GM12872 (cell line): ENCODE measurements around the gene TESPA1.

Experiments
- TF ChIP-seq, protein P1 (sequence below): IDR thresholded peaks from 3 replicates; pipeline ENCODE4 v1.5.1; 2011; ENCODE audit warnings: low read depth, mild to moderate bottlenecking, low read length, moderate library complexity; ENCODE audit not compliant: insufficient read depth

The TESPA1 gene

GRCh38 chr12:55002355-55002754 is 17.8 kb upstream of the TESPA1 start:
- TF ChIP-seq, protein P1, sequence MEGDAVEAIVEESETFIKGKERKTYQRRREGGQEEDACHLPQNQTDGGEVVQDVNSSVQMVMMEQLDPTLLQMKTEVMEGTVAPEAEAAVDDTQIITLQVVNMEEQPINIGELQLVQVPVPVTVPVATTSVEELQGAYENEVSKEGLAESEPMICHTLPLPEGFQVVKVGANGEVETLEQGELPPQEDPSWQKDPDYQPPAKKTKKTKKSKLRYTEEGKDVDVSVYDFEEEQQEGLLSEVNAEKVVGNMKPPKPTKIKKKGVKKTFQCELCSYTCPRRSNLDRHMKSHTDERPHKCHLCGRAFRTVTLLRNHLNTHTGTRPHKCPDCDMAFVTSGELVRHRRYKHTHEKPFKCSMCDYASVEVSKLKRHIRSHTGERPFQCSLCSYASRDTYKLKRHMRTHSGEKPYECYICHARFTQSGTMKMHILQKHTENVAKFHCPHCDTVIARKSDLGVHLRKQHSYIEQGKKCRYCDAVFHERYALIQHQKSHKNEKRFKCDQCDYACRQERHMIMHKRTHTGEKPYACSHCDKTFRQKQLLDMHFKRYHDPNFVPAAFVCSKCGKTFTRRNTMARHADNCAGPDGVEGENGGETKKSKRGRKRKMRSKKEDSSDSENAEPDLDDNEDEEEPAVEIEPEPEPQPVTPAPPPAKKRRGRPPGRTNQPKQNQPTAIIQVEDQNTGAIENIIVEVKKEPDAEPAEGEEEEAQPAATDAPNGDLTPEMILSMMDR = no peak

- TF ChIP-seq, protein P1 = no peak
Measured at GRCh38 chr12:55001198-55001868, 16.8 kb upstream of the TESPA1 start.

GRCh38 chr12:54998958-54999510 is 14.5 kb upstream of the TESPA1 start:
- TF ChIP-seq, protein P1 = no peak

GRCh38 chr12:54997929-54998522 is 13.5 kb upstream of the TESPA1 start:
- TF ChIP-seq, protein P1 = no peak

DNA sequence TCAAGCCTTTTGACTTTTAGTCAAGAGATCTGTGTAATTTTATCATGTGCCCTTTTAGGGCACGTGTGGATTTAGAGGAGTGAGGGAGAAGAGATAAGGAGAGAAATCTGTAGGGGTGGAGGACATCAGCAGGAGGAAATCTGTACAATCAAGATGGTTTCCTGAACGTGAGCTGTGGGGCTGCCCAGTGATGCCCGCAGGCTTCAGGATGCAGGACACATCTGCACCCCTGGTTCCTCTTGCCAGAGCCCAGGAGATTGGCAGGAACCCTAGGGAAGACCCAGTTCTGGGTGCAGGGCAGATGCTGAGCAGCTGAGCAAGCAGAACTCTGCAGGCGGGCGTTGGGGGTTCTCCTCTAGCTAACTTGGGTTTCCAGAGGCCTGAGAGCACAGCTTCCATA is 11.6 kb upstream of the TESPA1 start:
- TF ChIP-seq, protein P1 = no peak

DNA sequence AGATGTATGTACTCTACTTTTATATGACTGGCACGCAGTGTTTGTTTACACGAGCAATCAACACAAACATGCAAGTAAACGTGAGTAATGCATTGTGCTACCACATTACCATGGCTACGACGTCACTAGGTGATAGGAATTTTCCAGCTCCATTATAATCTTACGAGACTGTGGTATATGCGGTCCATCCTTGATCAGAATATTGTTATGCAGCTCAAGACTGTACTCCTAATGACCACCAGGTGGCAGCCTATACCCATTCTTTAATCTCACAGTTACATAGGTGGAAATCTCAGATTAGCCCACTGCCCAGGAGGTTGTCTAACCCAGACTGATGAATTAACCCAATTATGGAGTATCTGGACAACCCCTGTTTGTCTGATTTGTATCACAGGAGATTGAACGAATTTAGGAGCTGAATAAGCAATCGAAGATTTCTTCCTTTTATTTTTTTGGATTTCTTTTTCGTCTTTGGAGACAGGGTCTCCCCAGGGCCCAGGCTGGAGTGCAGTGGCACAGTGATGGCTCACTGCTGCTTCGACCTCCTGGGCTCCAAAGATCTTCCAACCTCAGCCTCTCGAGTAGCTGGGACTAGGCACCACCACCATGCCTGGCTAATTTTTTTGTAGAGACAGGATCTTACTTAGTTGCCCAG is 8.7 kb upstream of the TESPA1 start:
- TF ChIP-seq, protein P1 = peak; percentile 71

GRCh38 chr12:54991991-54992375 is 7.4 kb upstream of the TESPA1 start:
- TF ChIP-seq, protein P1 = no peak
